Activated CD8-positive, alpha-beta T cell treated with anti-CD3 and anti-CD28 coated beads for 36 hours (primary cell): ENCODE measurements around the gene NRG4. TPM values are rescaled to one million over a fixed set of nuclear protein-coding genes. Genes with fewer than 3 reads are reported as not detected.
"Not testable (repeated sequence)": the region's sequence is repeated elsewhere in the genome, so short reads cannot be mapped to it uniquely, and the experiment has no call there.

Experiments used
- ATAC-seq: fragments of 200-7000 bp; cut with Tn5 transposase; one replicate; pipeline ENCODE4 v1.10.0; 2021; ENCODE audit warnings: mild to moderate bottlenecking, moderate library complexity
- CTCF ChIA-PET: fragments of 350-600 bp; sonication (Branson Sonifier 250); formaldehyde crosslinking; loops from one replicate; lab custom pipeline; 2021; ENCODE audit warnings: antibody characterized with exemption; lab: Charles Lee
- POLR2A ChIA-PET: fragments of 350-600 bp; sonication (Branson Sonifier 250); formaldehyde crosslinking; loops from one replicate; lab custom pipeline; 2021; ENCODE audit warnings: antibody characterized with exemption; lab: Charles Lee
- DNase-seq: peaks from one replicate; pipeline ENCODE4 v3.0.0-alpha.2; 2020
- H3K27ac Mint-ChIP-seq: one replicate; pipeline ENCODE4 v1.8.0; 2021; ENCODE audit warnings: mild to moderate bottlenecking, mixed read lengths
- H3K27me3 Mint-ChIP-seq: one replicate; pipeline ENCODE4 v1.8.0; 2021; ENCODE audit warnings: mixed read lengths
- H3K36me3 Mint-ChIP-seq: one replicate; pipeline ENCODE4 v1.8.0; 2021; ENCODE audit warnings: low read depth, mixed read lengths
- H3K4me1 Mint-ChIP-seq: one replicate; pipeline ENCODE4 v1.8.0; 2021; ENCODE audit warnings: low read depth, mixed read lengths
- H3K4me3 Mint-ChIP-seq: one replicate; pipeline ENCODE4 v1.8.0; 2021; ENCODE audit warnings: mild to moderate bottlenecking, moderate library complexity, mixed read lengths
- H3K9me3 Mint-ChIP-seq: one replicate; pipeline ENCODE4 v1.8.0; 2021; ENCODE audit warnings: mixed read lengths
- CTCF ChIP-seq: fragments of 200-600 bp; IDR thresholded peaks from one replicate; pipeline ENCODE4 v1.8.0; 2022; ENCODE audit warnings: antibody characterized with exemption, mild to moderate bottlenecking
- intact Hi-C: fragments of 100-400 bp; cut with micrococcal nuclease; formaldehyde crosslinking; loops from one replicate; pipeline ENCODE4 v1.10.0; 2022
- total RNA-seq, 2 experiments: library from RNA; stranded (reverse); gene quantifications; one replicate each; pipeline ENCODE4 v1.2.3, GENCODE V29; 2021

Gene NRG4
- total RNA-seq, 2 experiments from 2014 or later, result not detected

- Mint-ChIP-seq H3K27me3 (peaks cover 13% of the 10 kb centered on the region), H3K4me3 (no peak overlapping the region), H3K9me3 (no peaks in the 10 kb centered on the region), H3K36me3 (no peaks in the 10 kb centered on the region), H3K27ac (no peak overlapping the region), H3K4me1 (no peaks in the 10 kb centered on the region)
- DNase-seq (no peak), ATAC-seq (no peak)
- POLR2A ChIA-PET, result no interaction called here
- CTCF ChIA-PET, result no interaction called here
- intact Hi-C loops, result no loop called here
- TF ChIP-seq CTCF, result no peak
These were observed 23.4 kb upstream of the NRG4 start for GRCh38 chr15:76035593-76035992.

- intact Hi-C loops, result no loop called here
- H3K36me3 Mint-ChIP-seq, result no peaks in the 10 kb centered on the region
- H3K9me3 Mint-ChIP-seq, result no peaks in the 10 kb centered on the region
- POLR2A ChIA-PET, result no interaction called here
- TF ChIP-seq CTCF, result no peak
- no peak for DNase-seq
- H3K4me3 Mint-ChIP-seq, result no peak overlapping the region
- H3K4me1 Mint-ChIP-seq, result no peaks in the 10 kb centered on the region
- ATAC-seq, result no peak
- peaks cover 11% of the 10 kb centered on the region for H3K27me3 Mint-ChIP-seq
- no peak overlapping the region for H3K27ac Mint-ChIP-seq
- CTCF ChIA-PET, result interaction anchor here (1.1 kb wide), 1 partner anchor 24 kb away, joined by 3 read pairs; no protein-coding TSS in a partner anchor
These were observed 21.9 kb upstream of the NRG4 start for GRCh38 chr15:76034111-76034510.

- no peak overlapping the region for H3K27ac Mint-ChIP-seq
- H3K9me3 Mint-ChIP-seq, result no peaks in the 10 kb centered on the region
- no peaks in the 10 kb centered on the region for H3K4me1 Mint-ChIP-seq
- no peak for DNase-seq
- POLR2A ChIA-PET, result no interaction called here
- CTCF ChIA-PET, result interaction anchor here (1.0 kb wide), 1 partner anchor 31 kb away, joined by 3 read pairs; no protein-coding TSS in a partner anchor
- no peak overlapping the region for H3K4me3 Mint-ChIP-seq
- ATAC-seq, result no peak
- no peaks in the 10 kb centered on the region for H3K36me3 Mint-ChIP-seq
- TF ChIP-seq CTCF, result no peak
- intact Hi-C loops, result no loop called here
- H3K27me3 Mint-ChIP-seq, result peaks cover 8% of the 10 kb centered on the region
These were observed 21.2 kb upstream of the NRG4 start for GRCh38 chr15:76033438-76033837.

GRCh38 chr15:76032046-76032445, 19.8 kb upstream of the NRG4 start:
- H3K36me3 Mint-ChIP-seq, result no peaks in the 10 kb centered on the region
- no peaks in the 10 kb centered on the region for H3K4me1 Mint-ChIP-seq
- CTCF ChIA-PET, result interaction anchor here (1.0 to 1.2 kb wide), 2 partner anchors 27 to 116 kb away, joined by 3 read pairs; partner anchors contain the start of gene TMEM266
- H3K27ac Mint-ChIP-seq, result no peak overlapping the region
- intact Hi-C loops, result no loop called here
- peaks cover 10% of the 10 kb centered on the region for H3K27me3 Mint-ChIP-seq
- no peaks in the 10 kb centered on the region for H3K9me3 Mint-ChIP-seq
- no peak for TF ChIP-seq CTCF
- H3K4me3 Mint-ChIP-seq, result no peak overlapping the region
- DNase-seq (no peak), ATAC-seq (no peak)
- POLR2A ChIA-PET, result no interaction called here

- H3K36me3 Mint-ChIP-seq, result peaks cover 2% of the 10 kb centered on the region
- CTCF ChIA-PET, result no interaction called here
- H3K27me3 Mint-ChIP-seq, result peaks cover 18% of the 10 kb centered on the region
- no peak for ATAC-seq
- intact Hi-C loops, result no loop called here
- no peak for DNase-seq
- peaks cover 13% of the 10 kb centered on the region for H3K9me3 Mint-ChIP-seq
- no peaks in the 10 kb centered on the region for H3K4me1 Mint-ChIP-seq
- H3K27ac Mint-ChIP-seq, result no peak overlapping the region
- no peak for TF ChIP-seq CTCF
- no peak overlapping the region for H3K4me3 Mint-ChIP-seq
- POLR2A ChIA-PET, result no interaction called here
These were observed 12.0 kb upstream of the NRG4 start for GRCh38 chr15:76024021-76024768.

- H3K27ac Mint-ChIP-seq, DNase-seq, POLR2A ChIA-PET, H3K4me1 Mint-ChIP-seq, H3K36me3 Mint-ChIP-seq, H3K4me3 Mint-ChIP-seq, ATAC-seq, CTCF ChIA-PET, intact Hi-C loops: not testable (repeated sequence)
- Mint-ChIP-seq H3K27me3 (peaks cover 29% of the 10 kb centered on the region), H3K9me3 (peaks cover 10% of the 10 kb centered on the region)
These were observed 1.2 kb upstream of the NRG4 start for GRCh38 chr15:76013470-76013869.
